Suprapubic skin (tissue), 3 donors: ENCODE results near the gene SLC25A33.

ENCODE experiments used
- POLR2AphosphoS5 ChIP-seq, 3 donors: sonication (generic); formaldehyde crosslinking; IDR thresholded peaks; one replicate each; pipeline ENCODE4 v1.6.1; 2017; ENCODE audit warnings: antibody characterized with exemption in 3 of 3
- TF ChIP-seq, protein P1 (sequence below), 2 donors: fragments of 200-600 bp in 1 of 2; fragments of 450-650 bp in 1 of 2; sonication (generic) in 1 of 2; IDR thresholded peaks; one replicate each; pipeline ENCODE4 v1.5.1; 2016 to 2019; ENCODE audit warnings: antibody characterized with exemption in 2 of 2, mild to moderate bottlenecking in 1 of 2, moderate library complexity in 1 of 2

DNA sequence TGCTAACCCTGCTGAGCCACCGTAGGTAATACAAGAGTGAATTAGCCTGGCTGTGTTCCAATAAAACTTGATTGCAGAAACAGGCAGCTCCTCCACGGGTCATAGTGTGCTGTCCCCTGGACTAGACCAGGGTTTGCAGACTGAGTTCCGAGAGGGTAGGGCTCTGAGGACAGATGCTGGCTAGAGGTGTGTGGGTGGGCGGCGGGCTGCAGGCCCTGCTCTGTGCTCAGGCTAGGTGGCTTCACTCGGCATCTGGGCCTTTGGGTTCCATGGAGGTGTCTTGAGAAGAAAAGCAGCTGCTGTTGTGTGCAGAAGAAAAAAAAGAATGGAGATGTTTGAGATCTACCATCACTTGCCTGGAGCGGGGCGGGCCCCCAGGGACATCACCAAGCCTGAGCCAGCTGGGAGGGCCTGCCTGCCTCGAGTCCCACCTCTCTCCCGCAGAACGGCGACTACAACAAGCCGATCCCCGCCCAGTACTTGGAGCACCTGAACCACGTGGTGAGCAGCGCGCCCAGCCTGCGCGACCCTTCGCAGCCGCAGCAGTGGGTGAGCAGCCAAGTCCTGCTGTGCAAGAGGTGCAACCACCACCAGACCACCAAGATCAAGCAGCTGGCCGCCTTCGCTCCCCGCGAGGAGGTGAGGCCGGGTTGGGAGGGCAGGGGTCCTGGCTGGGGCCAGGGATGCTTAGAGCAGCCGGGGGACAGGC lies 57.3 kb downstream of the SLC25A33 start:
- TF ChIP-seq, protein P1, sequence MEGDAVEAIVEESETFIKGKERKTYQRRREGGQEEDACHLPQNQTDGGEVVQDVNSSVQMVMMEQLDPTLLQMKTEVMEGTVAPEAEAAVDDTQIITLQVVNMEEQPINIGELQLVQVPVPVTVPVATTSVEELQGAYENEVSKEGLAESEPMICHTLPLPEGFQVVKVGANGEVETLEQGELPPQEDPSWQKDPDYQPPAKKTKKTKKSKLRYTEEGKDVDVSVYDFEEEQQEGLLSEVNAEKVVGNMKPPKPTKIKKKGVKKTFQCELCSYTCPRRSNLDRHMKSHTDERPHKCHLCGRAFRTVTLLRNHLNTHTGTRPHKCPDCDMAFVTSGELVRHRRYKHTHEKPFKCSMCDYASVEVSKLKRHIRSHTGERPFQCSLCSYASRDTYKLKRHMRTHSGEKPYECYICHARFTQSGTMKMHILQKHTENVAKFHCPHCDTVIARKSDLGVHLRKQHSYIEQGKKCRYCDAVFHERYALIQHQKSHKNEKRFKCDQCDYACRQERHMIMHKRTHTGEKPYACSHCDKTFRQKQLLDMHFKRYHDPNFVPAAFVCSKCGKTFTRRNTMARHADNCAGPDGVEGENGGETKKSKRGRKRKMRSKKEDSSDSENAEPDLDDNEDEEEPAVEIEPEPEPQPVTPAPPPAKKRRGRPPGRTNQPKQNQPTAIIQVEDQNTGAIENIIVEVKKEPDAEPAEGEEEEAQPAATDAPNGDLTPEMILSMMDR (IDR thresholded peaks at IDR 0.05), result no peak
- no peak for TF ChIP-seq POLR2AphosphoS5 (IDR thresholded peaks at IDR 0.05)
